ENCODE data around the gene RANBP9. TPM values are rescaled to one million over a fixed set of nuclear protein-coding genes. Genes with fewer than 3 reads are reported as not detected.

RANBP9 gene
- total RNA-seq (2022; extraction: Qiagen RNA extraction) = 10.9 to 14.6 TPM (median 12.6 TPM) in 5 replicates

GRCh38 chr6:13711733-13712598, at the start of gene RANBP9:
Gene RANBP9 (minus strand): TSS chr6:13711835. CDS start chr6:13711505, 330 bp downstream.

GRCh38 chr6:13614926-13615791, 96.5 kb downstream of the RANBP9 start, which contains the start of gene NOL7:
Gene NOL7 (plus strand): TSS chr6:13615335. CDS start chr6:13615359, 24 bp downstream.

GRCh38 chr6:13574571-13575376, 136.9 kb downstream of the RANBP9 start, which contains the start of gene SIRT5:
Gene SIRT5 (plus strand): TSS chr6:13574601. CDS start chr6:13584111, 9,510 bp downstream.

Other genes starting within 250 kb of the RANBP9 start
- 1.1 to 1.5 TPM (median 1.4 TPM) in 5 replicates for gene GFOD1, start 224.2 kb downstream of the RANBP9 start, total RNA-seq (2022; extraction: Qiagen RNA extraction)
- gene SIRT5, start 137.2 kb downstream of the RANBP9 start, total RNA-seq (2022; extraction: Qiagen RNA extraction) = 3.3 to 4.9 TPM (median 3.6 TPM) in 5 replicates
- gene NOL7, start 96.5 kb downstream of the RANBP9 start, total RNA-seq (2022; extraction: Qiagen RNA extraction) = 66.4 to 71.2 TPM (median 69.3 TPM) in 5 replicates
- 9.0 to 15.2 TPM (median 13.4 TPM) in 5 replicates for gene MCUR1, start 102.7 kb upstream of the RANBP9 start, total RNA-seq (2022; extraction: Qiagen RNA extraction)
- 2.6 to 3.2 TPM (median 3.1 TPM) in 5 replicates for gene RNF182, start 213.1 kb upstream of the RANBP9 start, total RNA-seq (2022; extraction: Qiagen RNA extraction)